RPMI8226 (cell line): ENCODE measurements around the gene FAM89B.
A peak's percentile ranks its signal among the peaks of the same experiment; 100 is the strongest.

Experiments used
- DNase-seq: peaks from one replicate; pipeline ENCODE4 v3.0.0-alpha.2; 2015

FAM89B gene

DNA sequence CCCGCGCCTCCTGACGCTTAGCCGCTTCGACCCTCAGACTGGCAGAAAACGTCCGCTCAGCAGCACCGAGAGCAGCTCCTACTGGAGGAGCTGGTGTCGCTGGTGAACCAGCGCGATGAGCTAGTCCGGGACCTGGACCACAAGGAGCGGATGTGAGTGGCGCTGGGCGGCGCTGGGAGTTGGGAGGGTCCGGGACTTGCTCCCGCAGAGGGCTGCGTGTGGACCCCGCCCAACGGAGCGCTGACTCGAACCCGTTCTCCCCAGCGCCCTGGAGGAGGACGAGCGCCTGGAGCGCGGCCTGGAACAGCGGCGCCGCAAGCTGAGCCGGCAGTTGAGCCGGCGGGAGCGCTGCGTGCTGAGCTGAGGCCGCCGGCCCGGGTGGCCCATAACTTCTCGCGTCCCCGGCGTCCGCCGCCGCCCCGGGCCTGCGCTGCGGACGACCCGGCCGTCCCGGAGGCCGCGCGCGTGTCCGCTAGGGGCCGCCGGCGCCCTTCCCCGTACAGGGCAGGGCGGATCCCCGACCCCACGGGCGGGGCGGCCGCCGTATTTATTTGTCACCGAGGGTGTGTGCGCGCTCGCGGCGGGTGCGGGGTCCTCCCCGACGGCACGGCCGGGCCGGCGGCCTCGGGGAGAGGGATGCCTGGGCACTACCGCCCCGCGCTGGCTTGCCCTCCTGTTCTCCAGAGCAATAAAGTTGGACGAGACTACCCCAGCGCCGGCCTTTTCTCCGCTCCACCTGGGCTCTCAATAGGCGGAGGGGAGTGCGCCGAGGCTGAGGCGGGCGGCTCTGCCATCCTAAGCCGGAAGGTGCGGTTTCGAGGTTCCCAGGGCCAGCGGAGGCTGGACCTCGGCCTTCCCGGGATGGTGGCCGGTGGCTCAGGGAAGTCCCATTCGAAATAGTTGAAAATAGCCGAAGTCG, 19.9 kb downstream of the FAM89B start:
- no peak for DNase-seq

- DNase-seq, result no peak
Measured at GRCh38 chr11:65592858-65593517, 20.6 kb downstream of the FAM89B start.

GRCh38 chr11:65593518-65594414, 21.4 kb downstream of the FAM89B start:
- DNase-seq, result peak; percentile 54

- DNase-seq, result no peak
Measured at GRCh38 chr11:65595131-65595530, 22.8 kb downstream of the FAM89B start.

- peak; percentile 56 for DNase-seq
Measured at GRCh38 chr11:65595543-65596281, 23.4 kb downstream of the FAM89B start, which contains the start of gene KCNK7. TSS of gene KCNK7 (minus strand) at chr11:65595800. CDS start at chr11:65595772, 28 bp downstream.

GRCh38 chr11:65596520-65596919, 24.2 kb downstream of the FAM89B start:
- DNase-seq, result no peak

- no peak for DNase-seq
Measured at GRCh38 chr11:65598258-65598699, 25.9 kb downstream of the FAM89B start.

- DNase-seq, result no peak
Measured at GRCh38 chr11:65599216-65599954, 27.0 kb downstream of the FAM89B start.

DNA sequence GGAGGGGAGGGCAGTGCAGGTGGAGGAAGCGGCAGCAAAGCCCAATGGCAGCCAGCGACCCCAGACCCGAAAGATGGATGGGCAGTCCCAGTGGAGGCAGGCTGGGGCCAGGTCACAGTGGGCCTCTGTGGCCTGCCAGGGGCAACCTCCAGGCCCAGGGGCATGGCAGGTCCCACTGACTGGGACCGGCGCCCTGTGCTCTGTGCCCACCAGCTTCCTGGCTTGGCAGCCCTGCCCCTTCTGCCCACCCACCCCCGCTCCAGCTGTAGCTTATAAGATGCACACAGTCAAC, 27.6 kb downstream of the FAM89B start:
- DNase-seq, result no peak

DNA sequence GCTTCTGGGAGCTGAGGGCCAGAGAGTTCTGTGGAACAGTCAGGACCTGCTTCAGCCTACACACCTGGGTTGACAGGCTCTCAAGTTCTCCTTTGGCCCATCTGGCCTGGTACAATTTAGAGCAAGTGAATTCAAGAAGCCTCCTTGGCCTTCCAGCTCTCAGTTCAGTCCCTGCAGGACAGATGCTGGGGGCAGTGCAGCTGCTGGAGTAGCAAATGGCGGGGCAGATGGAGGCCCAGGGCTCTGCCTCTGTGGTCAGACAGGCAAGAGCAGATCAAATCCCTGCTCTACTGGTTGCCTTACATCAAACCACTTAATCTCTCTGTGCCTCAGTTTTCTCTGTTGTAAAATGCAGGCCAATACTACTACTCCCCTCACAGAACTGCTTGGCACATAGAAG, 31.9 kb downstream of the FAM89B start:
- no peak for DNase-seq

DNA sequence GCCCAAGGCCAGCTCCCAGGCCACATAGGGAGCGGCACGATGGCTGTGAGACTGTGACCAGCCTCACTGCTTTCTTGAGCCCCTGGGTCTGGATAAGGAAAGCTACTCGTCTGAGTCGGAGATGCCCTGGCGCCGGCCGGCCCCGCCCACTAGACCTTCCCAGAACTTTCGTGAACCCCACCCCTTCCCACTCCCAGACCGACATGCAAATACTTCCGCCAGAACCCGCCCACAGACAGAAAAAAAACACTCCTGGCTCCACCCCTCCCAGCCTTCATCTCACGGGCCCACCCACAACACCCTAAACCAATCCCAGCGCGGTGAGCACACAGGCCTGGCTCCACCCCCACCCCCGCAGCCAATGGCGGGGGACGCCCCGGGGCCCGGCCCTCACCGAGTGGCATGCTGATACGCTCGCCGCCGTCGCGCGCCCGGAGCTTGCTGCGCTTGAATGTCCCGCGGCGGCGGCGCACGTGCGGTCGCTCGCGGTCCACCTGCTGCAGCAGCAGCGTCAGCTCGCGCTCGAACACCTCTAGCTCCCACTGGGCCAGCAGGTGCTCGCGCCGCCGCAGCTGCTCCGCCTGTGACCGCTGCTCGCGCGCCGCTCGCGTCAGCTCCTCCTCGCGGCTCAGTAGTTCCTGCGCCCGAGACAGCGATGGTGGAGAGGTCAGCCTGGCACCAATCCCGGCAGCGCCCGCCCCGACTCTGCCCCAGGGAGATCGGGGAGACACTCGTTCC, 34.7 kb downstream of the FAM89B start:
- DNase-seq, result no peak

DNA sequence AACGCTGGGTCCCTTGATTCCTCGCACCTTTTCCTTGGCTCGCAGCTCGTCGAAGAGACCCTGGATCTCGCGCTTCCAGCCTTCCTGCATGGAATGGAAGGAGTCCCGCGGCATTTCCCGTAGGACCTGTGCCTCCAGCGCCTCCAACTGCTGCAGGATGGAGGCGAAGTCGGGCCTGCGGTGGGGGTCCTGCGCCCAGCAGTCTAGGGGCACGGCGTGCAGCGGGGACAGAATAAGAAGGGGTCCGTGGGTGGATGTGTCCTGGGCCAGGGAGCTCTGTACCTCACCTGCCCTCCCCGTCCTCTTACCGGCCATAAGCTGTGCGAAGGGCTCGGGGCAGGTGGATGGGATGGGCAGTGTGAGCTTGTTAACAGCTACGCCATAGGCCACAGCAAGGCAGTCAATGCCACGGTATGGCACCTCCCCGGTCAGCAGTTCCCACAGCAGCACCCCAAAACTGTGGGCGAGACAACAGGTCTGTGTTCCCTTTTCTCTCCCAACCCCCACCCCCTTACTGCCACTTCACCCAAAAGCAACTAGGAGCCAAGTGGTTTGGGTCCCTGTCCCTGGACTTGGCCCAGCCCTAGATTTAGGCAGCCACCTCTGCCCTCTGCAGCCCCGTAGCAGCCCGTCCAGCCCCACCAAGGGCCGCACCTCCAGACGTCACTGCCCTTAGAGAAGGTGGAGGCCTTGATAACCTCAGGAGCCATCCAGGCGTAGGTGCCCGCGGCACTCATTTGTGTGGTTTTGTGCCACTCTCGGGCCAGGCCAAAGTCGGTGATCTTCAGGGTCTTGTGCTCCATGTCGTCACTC, 35.5 kb downstream of the FAM89B start:
- DNase-seq, result no peak

DNA sequence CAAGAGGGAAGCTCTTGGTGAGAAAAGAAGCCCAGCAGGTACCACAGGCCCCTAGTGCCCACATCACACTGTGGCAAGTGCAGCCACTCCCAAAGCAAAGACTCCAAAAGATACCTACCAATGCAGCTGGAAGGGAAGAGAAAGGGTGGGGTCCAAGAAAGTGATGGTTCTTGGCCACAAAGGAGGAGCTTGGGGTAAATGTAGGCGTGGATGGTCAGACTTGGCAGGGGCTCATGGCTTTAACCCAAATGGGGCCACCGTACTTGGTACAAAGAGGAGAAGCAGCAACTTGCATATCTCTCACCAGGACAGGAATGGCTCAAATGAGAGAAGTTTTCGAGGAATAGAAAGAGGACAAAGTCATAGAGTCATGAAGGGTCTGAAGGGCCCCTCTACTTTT, 36.9 kb downstream of the FAM89B start:
- no peak for DNase-seq

- DNase-seq, result no peak
Measured at GRCh38 chr11:65609665-65610064, 37.3 kb downstream of the FAM89B start.

GRCh38 chr11:65610404-65610803, 38.1 kb downstream of the FAM89B start:
- no peak for DNase-seq

GRCh38 chr11:65611028-65611757, 38.9 kb downstream of the FAM89B start:
- DNase-seq, result no peak

GRCh38 chr11:65611758-65612603, 39.6 kb downstream of the FAM89B start:
- DNase-seq, result no peak

DNA sequence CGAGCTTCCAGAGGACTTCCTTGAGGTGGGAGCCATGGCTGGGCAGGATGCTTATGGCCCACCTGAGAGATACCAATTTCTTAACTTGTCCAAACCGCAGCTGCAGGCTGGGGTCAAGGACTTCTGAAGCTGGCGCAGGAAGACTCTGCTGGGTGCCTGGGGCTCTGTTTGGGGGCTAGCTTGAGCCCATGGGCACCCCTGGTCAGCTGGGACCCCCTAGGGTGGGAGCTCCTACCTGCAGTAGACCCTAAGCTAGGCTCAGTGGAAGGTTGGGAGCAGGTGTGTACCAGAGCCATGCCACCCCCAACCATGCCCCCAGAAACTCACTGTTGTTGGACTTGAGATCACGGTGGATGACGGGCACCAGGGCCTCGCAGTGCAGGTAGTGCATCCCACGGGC, 40.4 kb downstream of the FAM89B start:
- no peak for DNase-seq
